Small intestine (tissue), 4 donors: ENCODE measurements around the gene RBM4B. TPM values are rescaled to one million over a fixed set of nuclear protein-coding genes. Genes with fewer than 3 reads are reported as not detected.

Experiments
- polyA plus RNA-seq, 4 donors: library from polyadenylated mRNA; stranded (reverse) in 3 of 4; unstranded in 1 of 4; fragments of 200-250 nt in 3 of 4; fragments of 120-200 nt in 1 of 4; gene quantifications; one replicate each; pipeline versions ENCODE4 v1.2.1 to v1.2.3, GENCODE V29; 2013
- donor health status: healthy with polysubstance abuse.
- donor health status: Bipolar disorder and iron deficiency.
- donor health status: healthy.

The RBM4B gene
- polyA plus RNA-seq, 4 donors: 7.0 to 35.9 (median 11.3) TPM

Other genes with a start within 250 kb of the RBM4B start
- 100 to 1,000 TPM in 1 of 4 donors, 10 to 100 TPM in 3; 57.0 to 118 (median 64.1) TPM for gene MRPL11, start 239.0 kb downstream of the RBM4B start, polyA plus RNA-seq
- gene PELI3, start 211.0 kb downstream of the RBM4B start, polyA plus RNA-seq: 1 to 10 TPM; 3.1 to 5.0 (median 4.6) TPM
- gene DPP3, start 197.5 kb downstream of the RBM4B start, polyA plus RNA-seq: 10 to 100 TPM; 25.3 to 67.7 (median 37.4) TPM
- 10 to 100 TPM in 2 of 4 donors, 1 to 10 TPM in 2; 3.8 to 37.1 (median 7.9) TPM for gene BBS1, start 167.3 kb downstream of the RBM4B start, polyA plus RNA-seq
- gene ZDHHC24, start 131.8 kb downstream of the RBM4B start, polyA plus RNA-seq: 10 to 100 TPM in 1 of 4 donors, 1 to 10 TPM in 3; 3.1 to 11.0 (median 5.5) TPM
- gene ACTN3, start 131.0 kb downstream of the RBM4B start, polyA plus RNA-seq: under 1 TPM in 2 of 4 donors, not detected in 2; 0.01 to 0.19 TPM
- 10 to 100 TPM in 2 of 4 donors, 1 to 10 TPM in 1, under 1 TPM in 1; 0.67 to 21.0 (median 7.8) TPM for gene CTSF, start 109.3 kb downstream of the RBM4B start, polyA plus RNA-seq
- gene CCDC87, start 84.8 kb downstream of the RBM4B start, polyA plus RNA-seq: under 1 TPM in 3 of 4 donors, not detected in 1; 0.09 to 0.22 (median 0.21) TPM
- 10 to 100 TPM; 35.0 to 100.0 (median 66.6) TPM for gene CCS, start 84.7 kb downstream of the RBM4B start, polyA plus RNA-seq
- 10 to 100 TPM; 17.0 to 63.4 (median 32.6) TPM for gene RBM14, start 61.3 kb downstream of the RBM4B start, polyA plus RNA-seq
- 100 to 1,000 TPM in 2 of 4 donors, 10 to 100 TPM in 2; 86.1 to 141 (median 94.4) TPM for gene RBM4, start 39.2 kb downstream of the RBM4B start, polyA plus RNA-seq
- 1 to 10 TPM in 3 of 4 donors, under 1 TPM in 1; 0.27 to 5.0 (median 2.8) TPM for gene SPTBN2, start 51.3 kb upstream of the RBM4B start, polyA plus RNA-seq
- 10 to 100 TPM; 15.1 to 26.9 (median 20.7) TPM for gene RCE1, start 165.6 kb upstream of the RBM4B start, polyA plus RNA-seq
- 10 to 100 TPM in 1 of 4 donors, 1 to 10 TPM in 3; 1.4 to 12.2 (median 6.2) TPM for gene LRFN4, start 179.2 kb upstream of the RBM4B start, polyA plus RNA-seq